ENCODE measurements around the gene TMPRSS4. TPM values are rescaled to one million over a fixed set of nuclear protein-coding genes. Genes with fewer than 3 reads are reported as not detected.
A peak's percentile ranks its signal among the peaks of the same experiment; 100 is the strongest.

Gene TMPRSS4
- total and polyA plus RNA-seq, 7 donors = 0.12 to 0.47 TPM; not detected in 5

DNA sequence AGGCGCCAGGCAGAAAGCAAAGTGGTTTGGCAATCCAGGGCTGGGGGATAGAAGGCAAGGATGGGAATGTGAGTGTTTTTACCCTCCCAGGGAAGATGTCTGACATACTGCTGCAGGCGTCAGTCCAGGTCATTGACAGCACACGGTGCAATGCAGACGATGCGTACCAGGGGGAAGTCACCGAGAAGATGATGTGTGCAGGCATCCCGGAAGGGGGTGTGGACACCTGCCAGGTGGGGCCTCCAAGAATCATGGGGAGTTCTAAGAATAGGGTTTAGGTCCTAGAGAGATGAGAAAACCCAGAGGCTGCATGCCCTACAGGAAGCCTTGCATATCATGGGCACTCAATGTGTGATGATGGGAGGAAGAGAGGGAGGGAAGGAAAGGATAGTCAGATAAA is 38.2 kb downstream of the TMPRSS4 start:
- TF ChIP-seq CTCF (IDR thresholded peaks at IDR 0.05) = no peak
- Histone ChIP-seq H3K9me3 (no peaks in the 10 kb centered on the region), H3K36me3 (ENCODE audit: insufficient read depth in 1 of 2, low read depth in 1 of 2) (no peaks in the 10 kb centered on the region), H3K4me3 (no peak overlapping the region), H3K4me1 (no peaks in the 10 kb centered on the region), H3K27ac (no peak overlapping the region), H3K27me3 (ENCODE audit: insufficient read depth in 3 of 3, low read length in 2 of 3) (peaks cover 0 to 2% (median 0%) of the 10 kb centered on the region in 3 donors)
- ATAC-seq = no peak
- DNase-seq = no peak
- 87 to 93% (median 90%) methylated on average over 7 of the region's 7 CpGs for WGBS, 3 donors
- intact Hi-C loops (cut with DNase I) = no loop called here

- Histone ChIP-seq H3K27ac (no peak overlapping the region), H3K4me1 (no peaks in the 10 kb centered on the region), H3K9me3 (no peaks in the 10 kb centered on the region), H3K4me3 (no peak overlapping the region), H3K27me3 (ENCODE audit: insufficient read depth in 3 of 3, low read length in 2 of 3) (peaks cover 0 to 2% (median 0%) of the 10 kb centered on the region in 3 donors), H3K36me3 (ENCODE audit: insufficient read depth in 1 of 2, low read depth in 1 of 2) (no peaks in the 10 kb centered on the region)
- no peak for TF ChIP-seq CTCF (IDR thresholded peaks at IDR 0.05)
- peak in 1 of 2 donors; percentile 42 for DNase-seq
- no peak for ATAC-seq
- intact Hi-C loops (cut with DNase I) = no loop called here
- WGBS, 3 donors = 74 to 79% (median 78%) methylated on average over 9 of the region's 9 CpGs
These were observed 41.1 kb downstream of the TMPRSS4 start for GRCh38 chr11:118117790-118118601.

- WGBS, 3 donors = 91 to 97% (median 91%) methylated on average over 1 of the region's 1 CpG
- intact Hi-C loops (cut with DNase I) = no loop called here
- no peak overlapping the region for H3K27ac ChIP-seq
- no peaks in the 10 kb centered on the region for H3K36me3 ChIP-seq (ENCODE audit: insufficient read depth in 1 of 2, low read depth in 1 of 2)
- no peak for ATAC-seq
- DNase-seq = no peak
- H3K4me3 ChIP-seq = no peak overlapping the region
- TF ChIP-seq CTCF (IDR thresholded peaks at IDR 0.05) = no peak
- no peaks in the 10 kb centered on the region for H3K9me3 ChIP-seq
- no peaks in the 10 kb centered on the region for H3K4me1 ChIP-seq
- peaks cover 0 to 2% (median 0%) of the 10 kb centered on the region in 3 donors for H3K27me3 ChIP-seq (ENCODE audit: insufficient read depth in 3 of 3, low read length in 2 of 3)
These were observed 43.9 kb downstream of the TMPRSS4 start for GRCh38 chr11:118120793-118121192.

- no peak for TF ChIP-seq CTCF (IDR thresholded peaks at IDR 0.05)
- no peaks in the 10 kb centered on the region for H3K27me3 ChIP-seq (ENCODE audit: insufficient read depth in 3 of 3, low read length in 2 of 3)
- no peak for ATAC-seq
- no peaks in the 10 kb centered on the region for H3K4me1 ChIP-seq
- no peaks in the 10 kb centered on the region for H3K9me3 ChIP-seq
- WGBS, 3 donors = 54 to 62% (median 58%) methylated on average over 8 of the region's 8 CpGs
- H3K4me3 ChIP-seq = no peak overlapping the region
- no peak overlapping the region for H3K27ac ChIP-seq
- no peak for DNase-seq
- intact Hi-C loops (cut with DNase I) = no loop called here
- H3K36me3 ChIP-seq (ENCODE audit: insufficient read depth in 1 of 2, low read depth in 1 of 2) = no peaks in the 10 kb centered on the region
These were observed 48.2 kb downstream of the TMPRSS4 start for GRCh38 chr11:118124929-118125535.

Measured in psoas muscle (tissue), 8 donors.